ENCODE results near the gene PPP1R16B.

Gene PPP1R16B

GRCh38 chr20:38873050-38873581 is 67.6 kb downstream of the PPP1R16B start:
- H3K4me3 ChIP-seq (ENCODE audit: low read depth, low read length), result no peak overlapping the region
- TF ChIP-seq, protein P1, sequence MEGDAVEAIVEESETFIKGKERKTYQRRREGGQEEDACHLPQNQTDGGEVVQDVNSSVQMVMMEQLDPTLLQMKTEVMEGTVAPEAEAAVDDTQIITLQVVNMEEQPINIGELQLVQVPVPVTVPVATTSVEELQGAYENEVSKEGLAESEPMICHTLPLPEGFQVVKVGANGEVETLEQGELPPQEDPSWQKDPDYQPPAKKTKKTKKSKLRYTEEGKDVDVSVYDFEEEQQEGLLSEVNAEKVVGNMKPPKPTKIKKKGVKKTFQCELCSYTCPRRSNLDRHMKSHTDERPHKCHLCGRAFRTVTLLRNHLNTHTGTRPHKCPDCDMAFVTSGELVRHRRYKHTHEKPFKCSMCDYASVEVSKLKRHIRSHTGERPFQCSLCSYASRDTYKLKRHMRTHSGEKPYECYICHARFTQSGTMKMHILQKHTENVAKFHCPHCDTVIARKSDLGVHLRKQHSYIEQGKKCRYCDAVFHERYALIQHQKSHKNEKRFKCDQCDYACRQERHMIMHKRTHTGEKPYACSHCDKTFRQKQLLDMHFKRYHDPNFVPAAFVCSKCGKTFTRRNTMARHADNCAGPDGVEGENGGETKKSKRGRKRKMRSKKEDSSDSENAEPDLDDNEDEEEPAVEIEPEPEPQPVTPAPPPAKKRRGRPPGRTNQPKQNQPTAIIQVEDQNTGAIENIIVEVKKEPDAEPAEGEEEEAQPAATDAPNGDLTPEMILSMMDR (conservative IDR thresholded peaks at IDR 0.05; ENCODE audit: low read depth, low read length), result no peak

DNA sequence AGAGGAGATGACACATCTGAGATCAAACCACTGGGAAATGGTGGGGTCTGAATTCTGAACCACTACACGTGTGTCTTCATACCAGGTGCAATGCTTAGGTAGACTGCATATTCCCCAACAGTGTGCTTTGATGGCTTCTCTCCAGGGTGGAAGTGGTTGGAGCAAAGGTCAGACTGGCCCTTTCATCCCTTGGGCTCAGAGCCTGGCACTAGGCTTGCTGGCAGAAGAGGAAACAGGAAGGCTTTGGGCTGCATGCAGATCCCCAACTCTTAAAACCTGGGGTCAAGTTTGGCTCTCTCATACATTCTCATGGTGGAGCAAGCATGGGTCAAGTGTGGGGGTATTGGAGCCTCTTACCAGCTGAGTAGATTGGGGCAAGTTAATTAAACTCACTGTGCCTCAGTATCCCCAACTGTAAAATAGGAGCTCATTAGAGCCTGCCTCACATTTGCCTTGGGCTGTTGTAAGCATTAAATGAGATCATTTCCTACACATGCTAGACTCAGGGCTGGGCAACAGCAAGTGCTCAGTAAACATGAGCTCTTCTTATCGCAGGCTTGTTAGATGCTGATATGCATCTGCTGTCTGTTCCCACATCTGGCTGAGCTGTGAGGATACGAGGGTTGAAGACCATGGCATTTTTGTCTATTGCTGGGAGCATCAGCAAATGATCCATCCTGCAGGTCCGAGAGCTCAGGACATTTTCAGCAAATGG is 69.1 kb downstream of the PPP1R16B start:
- H3K4me3 ChIP-seq (ENCODE audit: low read depth, low read length), result no peak overlapping the region
- no peak for DNase-seq (ENCODE audit: low read depth)
- TF ChIP-seq, protein P1 (conservative IDR thresholded peaks at IDR 0.05; ENCODE audit: low read depth, low read length), result no peak

More at GRCh38 chr20:38873050-38873581, 67.6 kb downstream of the PPP1R16B start:
- DNase-seq (ENCODE audit: low read depth), result no peak

- no peak overlapping the region for H3K4me3 ChIP-seq (ENCODE audit: low read depth, low read length)
- TF ChIP-seq, protein P1 (conservative IDR thresholded peaks at IDR 0.05; ENCODE audit: low read depth, low read length), result no peak
- no peak for DNase-seq (ENCODE audit: low read depth)
These were observed 69.9 kb downstream of the PPP1R16B start for GRCh38 chr20:38875175-38875993.

GRCh38 chr20:38877483-38877882 is 72.0 kb downstream of the PPP1R16B start:
- TF ChIP-seq, protein P1 (conservative IDR thresholded peaks at IDR 0.05; ENCODE audit: low read depth, low read length), result no peak
- DNase-seq (ENCODE audit: low read depth), result no peak
- H3K4me3 ChIP-seq (ENCODE audit: low read depth, low read length), result no peak overlapping the region

- H3K4me3 ChIP-seq (ENCODE audit: low read depth, low read length), result no peak overlapping the region
- TF ChIP-seq, protein P1 (conservative IDR thresholded peaks at IDR 0.05; ENCODE audit: low read depth, low read length), result no peak
- DNase-seq (ENCODE audit: low read depth), result peak; percentile 49
These were observed 73.4 kb downstream of the PPP1R16B start for GRCh38 chr20:38878866-38879265.

GRCh38 chr20:38880952-38881735 is 75.6 kb downstream of the PPP1R16B start:
- TF ChIP-seq, protein P1 (conservative IDR thresholded peaks at IDR 0.05; ENCODE audit: low read depth, low read length), result no peak
- no peak for DNase-seq (ENCODE audit: low read depth)
- no peak overlapping the region for H3K4me3 ChIP-seq (ENCODE audit: low read depth, low read length)
